ENCODE results near the gene ZNF610. TPM values are rescaled to one million over a fixed set of nuclear protein-coding genes. Genes with fewer than 3 reads are reported as not detected.

ZNF610 gene
- total RNA-seq, 1 experiment from 2014 or later, result 6.4 TPM

GRCh38 chr19:52286256-52286655 is 49.8 kb upstream of the ZNF610 start:
- no peak overlapping the region for H3K4ac ChIP-seq (ENCODE audit: low read depth, low read length)

More at GRCh38 chr19:52286256-52286655, 49.8 kb upstream of the ZNF610 start:
- Histone ChIP-seq H2BK12ac (ENCODE audit: insufficient read length, low read depth, low read length) (no peak overlapping the region), H2BK20ac (ENCODE audit: low read depth, low read length, poor library complexity, severe bottlenecking) (no peak overlapping the region), H3K27ac (ENCODE audit: insufficient read length, low read depth, low read length) (no peak overlapping the region), H4K91ac (ENCODE audit: insufficient read length, low read depth, low read length) (no peak overlapping the region), H4K20me1 (ENCODE audit: control insufficient read depth, insufficient read depth, insufficient read length) (no peaks in the 10 kb centered on the region), H3K18ac (ENCODE audit: insufficient read length, low read depth, low read length) (no peak overlapping the region), H3K9ac (ENCODE audit: extremely low read depth, insufficient read length, low read length) (no peak overlapping the region), H3K4me2 (ENCODE audit: insufficient read depth, insufficient read length, low read length) (no peak overlapping the region), H3K9me3 (ENCODE audit: control insufficient read depth, low read depth, low read length) (no peaks in the 10 kb centered on the region), H4K5ac (ENCODE audit: insufficient read length, low read depth, low read length) (no peak overlapping the region), H2BK5ac (ENCODE audit: insufficient read length, low read length) (no peak overlapping the region), H3K4me1 (ENCODE audit: insufficient read depth, low read length) (no peaks in the 10 kb centered on the region), H3K56ac (ENCODE audit: insufficient read length, low read depth, low read length) (no peak overlapping the region), H3K23ac (ENCODE audit: insufficient read length, low read depth, low read length) (no peak overlapping the region), H2BK120ac (ENCODE audit: low read depth, low read length, poor library complexity, severe bottlenecking) (no peak overlapping the region), H2BK15ac (ENCODE audit: low read depth, low read length) (no peak overlapping the region), H3K79me1 (ENCODE audit: insufficient read depth, low read depth, low read length, poor library complexity, severe bottlenecking) (peaks cover 4% of the 10 kb centered on the region), H3T11ph (ENCODE audit: low read length) (no peak overlapping the region), H2AFZ (ENCODE audit: low read length) (no peak overlapping the region), H3K23me2 (ENCODE audit: insufficient read length, low read depth, low read length, poor library complexity, severe bottlenecking) (no peaks in the 10 kb centered on the region), H3K14ac (ENCODE audit: insufficient read depth, low read length) (no peak overlapping the region), H4K8ac (replicated peaks; ENCODE audit: insufficient read length, low read depth, low read length) (no peak overlapping the region), H3K79me2 (ENCODE audit: insufficient read depth, low read length) (0 out of 2 replicates have a peak, but pooled peaks cover 2% of the 10 kb centered on the region), H3K27me3 (ENCODE audit: insufficient read depth, low read length) (no peaks in the 10 kb centered on the region), H2AK5ac (ENCODE audit: insufficient read length, low read length) (no peak overlapping the region)
- no peak for DNase-seq
- no peak for TF ChIP-seq CTCF (conservative IDR thresholded peaks at IDR 0.05)
- Mint-ChIP-seq H3K36me3 (ENCODE audit: insufficient read depth in 1 of 3, low read depth in 3 of 3) (peaks cover 70 to 84% (median 83%) of the 10 kb centered on the region in 3 experiments), H3K4me1 (no peaks in the 10 kb centered on the region), H3K4me3 (no peak overlapping the region), H3K27ac (no peak overlapping the region), H3K27me3 (ENCODE audit: low read depth) (no peaks in the 10 kb centered on the region), H3K9me3 (peaks cover 3% of the 10 kb centered on the region in 2 experiments; a peak in 3 of 5 replicates)
- WGBS (ENCODE audit: extremely low coverage, insufficient read length, low lambda C conversion rate), result no CpG with 5 or more reads among the region's 6 CpGs
